Activated T-cell treated with anti-CD3 and anti-CD28 coated beads for 4 hours (primary cell): ENCODE measurements around the gene KDM3B.
"Not testable (repeated sequence)": the region's sequence is repeated elsewhere in the genome, so short reads cannot be mapped to it uniquely, and the experiment has no call there.

Source experiments
- DNase-seq: peaks from one replicate; pipeline ENCODE4 v3.0.0-alpha.2; 2020

KDM3B gene

GRCh38 chr5:138410996-138411640 is 58.6 kb downstream of the KDM3B start:
- not testable (repeated sequence) for DNase-seq

GRCh38 chr5:138418444-138418843 is 66.0 kb downstream of the KDM3B start:
- DNase-seq: no peak

- DNase-seq: no peak
Observed at GRCh38 chr5:138425079-138425478, 72.6 kb downstream of the KDM3B start.

- no peak for DNase-seq
Observed at GRCh38 chr5:138435943-138436342, 83.5 kb downstream of the KDM3B start.

- no peak for DNase-seq
Observed at GRCh38 chr5:138438003-138438723, 85.7 kb downstream of the KDM3B start.

GRCh38 chr5:138438724-138439476 is 86.4 kb downstream of the KDM3B start, which contains the start of gene REEP2:
Gene REEP2 (plus strand): TSS chr5:138439057. CDS start chr5:138439209, 152 bp downstream.
- peak; percentile 53 for DNase-seq

- DNase-seq: no peak
Observed at GRCh38 chr5:138439477-138440158, 87.1 kb downstream of the KDM3B start.

- no peak for DNase-seq
Observed at GRCh38 chr5:138440159-138441073, 87.9 kb downstream of the KDM3B start.

- DNase-seq: no peak
Observed at GRCh38 chr5:138441221-138441620, 88.7 kb downstream of the KDM3B start.

GRCh38 chr5:138444078-138444773 is 91.7 kb downstream of the KDM3B start:
- no peak for DNase-seq

- no peak for DNase-seq
Observed at GRCh38 chr5:138444774-138445546, 92.5 kb downstream of the KDM3B start.

- DNase-seq: no peak
Observed at GRCh38 chr5:138445547-138446271, 93.2 kb downstream of the KDM3B start.

- DNase-seq: no peak
Observed at GRCh38 chr5:138448070-138448469, 95.6 kb downstream of the KDM3B start.

- DNase-seq: no peak
Observed at GRCh38 chr5:138448481-138449398, 96.3 kb downstream of the KDM3B start.

- peak; percentile 75 for DNase-seq
Observed at GRCh38 chr5:138449501-138450239, 97.2 kb downstream of the KDM3B start.

- no peak for DNase-seq
Observed at GRCh38 chr5:138450971-138451370, 98.5 kb downstream of the KDM3B start.

GRCh38 chr5:138452720-138453119 is 100.2 kb downstream of the KDM3B start:
- DNase-seq: no peak

- DNase-seq: no peak
Observed at GRCh38 chr5:138453590-138453989, 101.1 kb downstream of the KDM3B start.
